ENCODE results near the gene USP36. TPM values are rescaled to one million over a fixed set of nuclear protein-coding genes. Genes with fewer than 3 reads are reported as not detected.

Gene USP36
- total RNA-seq, 1 donor from 2014 or later, result 64.7 TPM

DNA sequence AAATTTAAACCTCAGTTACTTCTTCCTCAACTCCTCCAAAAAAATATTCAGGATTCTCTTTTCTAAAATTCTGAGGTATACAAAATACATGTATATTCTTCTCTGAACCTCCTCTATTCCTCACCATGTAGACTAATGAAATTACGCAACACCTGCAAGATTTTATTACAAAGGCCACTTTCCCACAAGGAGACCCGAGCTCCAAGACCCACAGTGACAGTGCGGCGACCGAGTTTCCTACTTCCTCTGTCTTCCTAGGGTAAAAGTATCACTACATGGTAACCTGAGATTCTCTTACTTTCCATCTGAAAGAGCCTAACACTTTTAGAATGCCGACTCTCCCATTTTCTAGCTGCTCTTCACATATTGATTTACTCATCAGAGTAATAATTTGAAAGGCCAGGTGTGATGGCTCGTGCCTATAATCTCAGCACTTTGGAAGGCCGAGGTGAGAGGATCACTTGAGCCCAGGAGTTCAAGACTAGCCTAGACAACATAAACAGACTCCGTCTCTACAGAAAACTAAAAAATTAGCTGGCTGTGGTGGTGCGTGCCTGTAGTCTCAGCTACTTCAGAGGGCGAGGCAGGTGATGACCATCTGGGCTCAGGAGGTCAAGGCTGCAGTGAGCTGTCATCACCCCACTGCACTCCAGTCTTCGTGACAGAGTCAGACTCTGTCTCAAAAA, 94.2 kb downstream of the USP36 start:
- Histone ChIP-seq H3K4me3 (ENCODE audit: low read depth, low read length) (no peak overlapping the region), H3K27me3 (ENCODE audit: control insufficient read depth, insufficient read depth, low read length) (no peaks in the 10 kb centered on the region), H3K36me3 (ENCODE audit: control insufficient read depth, insufficient read depth, low read length) (no peaks in the 10 kb centered on the region)
- TF ChIP-seq, protein P1, sequence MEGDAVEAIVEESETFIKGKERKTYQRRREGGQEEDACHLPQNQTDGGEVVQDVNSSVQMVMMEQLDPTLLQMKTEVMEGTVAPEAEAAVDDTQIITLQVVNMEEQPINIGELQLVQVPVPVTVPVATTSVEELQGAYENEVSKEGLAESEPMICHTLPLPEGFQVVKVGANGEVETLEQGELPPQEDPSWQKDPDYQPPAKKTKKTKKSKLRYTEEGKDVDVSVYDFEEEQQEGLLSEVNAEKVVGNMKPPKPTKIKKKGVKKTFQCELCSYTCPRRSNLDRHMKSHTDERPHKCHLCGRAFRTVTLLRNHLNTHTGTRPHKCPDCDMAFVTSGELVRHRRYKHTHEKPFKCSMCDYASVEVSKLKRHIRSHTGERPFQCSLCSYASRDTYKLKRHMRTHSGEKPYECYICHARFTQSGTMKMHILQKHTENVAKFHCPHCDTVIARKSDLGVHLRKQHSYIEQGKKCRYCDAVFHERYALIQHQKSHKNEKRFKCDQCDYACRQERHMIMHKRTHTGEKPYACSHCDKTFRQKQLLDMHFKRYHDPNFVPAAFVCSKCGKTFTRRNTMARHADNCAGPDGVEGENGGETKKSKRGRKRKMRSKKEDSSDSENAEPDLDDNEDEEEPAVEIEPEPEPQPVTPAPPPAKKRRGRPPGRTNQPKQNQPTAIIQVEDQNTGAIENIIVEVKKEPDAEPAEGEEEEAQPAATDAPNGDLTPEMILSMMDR (IDR thresholded peaks at IDR 0.05; ENCODE audit: insufficient read depth, low read length, poor library complexity, severe bottlenecking), result no peak
- DNase-seq (ENCODE audit: low read depth), result no peak

Other genes with a start within 250 kb of the USP36 start
- gene CYTH1, start 58.5 kb downstream of the USP36 start, total RNA-seq, result 34.1 and 38.4 TPM in 2 replicates
- gene CEP295NL, start 62.4 kb upstream of the USP36 start, total RNA-seq, result 0.63 and 1.8 TPM in 2 replicates
- gene TIMP2, start 84.6 kb upstream of the USP36 start, total RNA-seq, result 130 and 145 TPM in 2 replicates
- gene LGALS3BP, start 139.1 kb upstream of the USP36 start, total RNA-seq, result 283 and 378 TPM in 2 replicates
- 54.6 and 70.7 TPM in 2 replicates for gene CANT1, start 168.9 kb upstream of the USP36 start, total RNA-seq
- gene C1QTNF1, start 183.4 kb upstream of the USP36 start, total RNA-seq, result 4.6 and 6.1 TPM in 2 replicates
- 9.0 and 11.4 TPM in 2 replicates for gene ENGASE, start 234.0 kb upstream of the USP36 start, total RNA-seq